ENCODE data around the gene C5orf34.
"Not testable (repeated sequence)": the region's sequence is repeated elsewhere in the genome, so short reads cannot be mapped to it uniquely, and the experiment has no call there.

The C5orf34 gene

DNA sequence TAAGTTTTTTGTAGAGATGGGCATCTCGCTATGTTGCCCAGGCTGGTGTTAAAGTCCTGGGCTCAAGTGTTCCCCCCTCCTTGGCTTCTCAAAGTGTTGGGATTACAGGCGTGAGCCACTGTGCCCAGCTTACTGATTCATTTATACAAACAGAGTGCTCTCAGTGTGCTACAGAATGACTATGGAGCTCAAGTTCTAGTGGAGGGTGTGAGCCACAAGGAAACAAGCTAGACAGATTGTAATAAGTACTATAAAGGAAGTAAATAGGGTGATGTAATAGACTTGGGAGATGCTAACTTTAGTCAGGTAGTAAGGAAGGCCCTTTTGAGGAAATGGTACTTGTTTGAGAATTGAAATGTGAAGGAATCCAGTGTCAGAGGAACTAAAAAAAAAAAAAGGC, 29.5 kb downstream of the C5orf34 start:
- Mint-ChIP-seq H3K4me1 (ENCODE audit: low read depth) (peaks cover 31% of the 10 kb centered on the region), H3K36me3 (ENCODE audit: low read depth) (peaks cover 9% of the 10 kb centered on the region), H3K27me3 (ENCODE audit: low read depth) (no peaks in the 10 kb centered on the region), H3K9me3 (no peaks in the 10 kb centered on the region), H3K27ac (peak overlapping the region; percentile 100), H3K4me3 (peak overlapping the region; percentile 4)

GRCh38 chr5:43484106-43484849, 30.7 kb downstream of the C5orf34 start:
- Mint-ChIP-seq H3K9me3 (no peaks in the 10 kb centered on the region), H3K36me3 (ENCODE audit: low read depth) (peaks cover 8% of the 10 kb centered on the region), H3K4me3 (peak overlapping the region; percentile 95), H3K4me1 (ENCODE audit: low read depth) (peaks cover 31% of the 10 kb centered on the region), H3K27ac (peak overlapping the region; percentile 100), H3K27me3 (ENCODE audit: low read depth) (no peaks in the 10 kb centered on the region)

DNA sequence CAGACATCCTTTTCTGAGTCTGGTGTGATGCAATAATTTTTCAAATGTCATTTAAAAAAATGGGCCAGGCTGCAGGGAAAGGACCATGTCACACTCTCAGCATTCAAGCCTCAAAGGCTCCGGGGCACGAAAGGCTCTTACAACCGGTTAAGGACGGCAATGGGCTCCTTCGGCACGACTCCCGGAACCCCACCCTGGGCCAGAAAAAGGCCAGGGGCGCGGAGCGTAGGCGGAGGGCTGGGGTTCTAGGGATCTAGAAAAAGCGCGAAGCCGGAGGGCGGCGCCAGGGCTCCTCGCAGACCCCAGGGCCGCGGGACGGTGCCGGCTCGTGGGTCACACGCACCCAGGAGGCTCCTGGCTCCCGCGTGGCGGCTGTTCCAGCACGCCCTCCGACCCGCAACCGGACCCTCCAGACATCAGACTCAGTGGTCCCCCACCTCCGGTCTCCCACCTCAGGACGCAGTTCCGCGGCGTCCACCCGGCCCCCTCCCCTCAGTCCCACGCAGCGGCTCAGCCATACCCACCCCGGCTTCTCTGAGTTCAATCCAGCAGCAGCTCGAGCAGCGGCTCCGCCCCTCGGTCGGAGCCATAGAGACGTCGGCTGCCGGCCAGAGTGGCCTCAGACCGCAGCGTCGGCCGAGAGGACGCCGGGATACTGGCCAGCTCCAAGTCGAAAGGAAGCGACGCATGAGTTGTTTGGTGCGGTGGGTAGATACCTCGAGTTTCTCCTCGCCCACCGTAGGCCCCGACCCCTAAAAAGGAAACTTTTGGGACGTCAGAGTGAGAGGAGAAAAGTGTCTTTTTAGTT, 31.4 kb downstream of the C5orf34 start, which contains the start of gene TMEM267:
Gene TMEM267, minus strand, starts transcription at position 568 of the 808 bp plus-strand sequence. CDS start 29,896 bp downstream, outside the sequence.
- Mint-ChIP-seq H3K4me3 (peak within 1 kb of the TSS; percentile 95), H3K27me3 (ENCODE audit: low read depth) (no peaks in the 10 kb centered on the region), H3K36me3 (ENCODE audit: low read depth) (peaks cover 7% of the 10 kb centered on the region), H3K9me3 (no peaks in the 10 kb centered on the region), H3K4me1 (ENCODE audit: low read depth) (peaks cover 31% of the 10 kb centered on the region), H3K27ac (peak within 1 kb of the TSS; percentile 100)

DNA sequence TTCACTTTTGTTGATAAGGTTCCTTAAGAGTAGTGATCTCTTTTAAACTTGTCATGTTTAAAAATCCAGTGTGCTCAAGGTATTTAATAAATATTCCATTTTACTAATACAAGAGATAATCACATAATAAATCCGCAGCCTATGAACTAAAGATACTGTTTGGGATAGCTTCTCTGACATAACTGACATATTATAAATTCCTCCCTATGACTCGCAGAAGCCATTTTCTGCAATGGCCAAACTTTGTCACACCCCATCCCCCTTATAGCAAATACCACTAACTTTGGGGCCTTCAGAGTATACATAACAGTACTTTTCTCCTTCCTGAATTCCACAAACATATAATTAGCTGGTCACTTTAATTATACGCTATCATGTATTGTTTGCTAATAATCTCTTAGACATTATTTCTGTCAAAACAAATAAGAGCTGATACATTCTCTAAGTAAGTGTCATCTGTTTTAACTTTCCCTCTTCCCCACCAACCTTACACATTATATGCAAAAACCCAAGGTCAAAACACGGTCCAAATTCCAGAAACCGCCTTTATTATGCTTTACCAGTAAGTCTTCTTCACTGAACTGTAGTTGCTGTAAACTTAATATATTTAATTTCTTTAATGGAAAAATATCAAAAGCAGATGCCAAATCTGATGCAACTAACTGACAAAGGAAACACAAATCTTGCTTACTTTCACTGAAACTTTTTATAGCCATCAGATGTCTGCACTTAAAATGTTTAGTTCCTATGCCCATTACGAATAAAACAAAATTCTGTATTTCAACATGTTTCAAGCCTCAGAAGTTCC, 32.3 kb downstream of the C5orf34 start:
- Mint-ChIP-seq H3K4me1 (ENCODE audit: low read depth) (peaks cover 31% of the 10 kb centered on the region), H3K36me3 (ENCODE audit: low read depth) (peaks cover 6% of the 10 kb centered on the region), H3K27me3 (ENCODE audit: low read depth) (no peaks in the 10 kb centered on the region), H3K27ac (peak overlapping the region; percentile 100), H3K4me3 (peak overlapping the region; percentile 95), H3K9me3 (no peaks in the 10 kb centered on the region)

- H3K4me1 Mint-ChIP-seq (ENCODE audit: low read depth), result peaks cover 1% of the 10 kb centered on the region
- H3K9me3 Mint-ChIP-seq, result peaks cover 50% of the 10 kb centered on the region
- no peak overlapping the region for H3K4me3 Mint-ChIP-seq
- H3K36me3 Mint-ChIP-seq (ENCODE audit: low read depth), result peaks cover 68% of the 10 kb centered on the region
- H3K27me3 Mint-ChIP-seq (ENCODE audit: low read depth), result no peaks in the 10 kb centered on the region
- H3K27ac Mint-ChIP-seq, result no peak overlapping the region
Observed at GRCh38 chr5:43469671-43470391, 45.1 kb downstream of the C5orf34 start.

DNA sequence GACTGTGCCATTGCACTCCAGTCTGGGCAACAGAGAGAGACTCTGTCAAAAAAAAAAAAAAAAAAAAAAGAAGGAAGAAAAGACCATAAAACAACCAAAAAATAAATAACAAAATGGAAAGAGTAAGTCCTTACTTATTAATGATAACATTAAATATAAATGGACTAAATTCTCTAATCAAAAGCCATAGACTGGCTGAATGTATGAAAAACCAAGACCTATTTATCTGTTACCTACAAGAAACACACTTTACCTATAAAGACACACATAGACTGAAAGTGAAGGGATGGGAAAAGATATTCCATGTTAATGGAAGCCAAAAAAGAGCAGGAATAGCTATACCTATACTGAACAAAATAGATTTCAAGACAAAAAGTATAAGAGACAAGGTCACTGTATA, 47.8 kb downstream of the C5orf34 start:
- no peaks in the 10 kb centered on the region for H3K4me1 Mint-ChIP-seq (ENCODE audit: low read depth)

DNA sequence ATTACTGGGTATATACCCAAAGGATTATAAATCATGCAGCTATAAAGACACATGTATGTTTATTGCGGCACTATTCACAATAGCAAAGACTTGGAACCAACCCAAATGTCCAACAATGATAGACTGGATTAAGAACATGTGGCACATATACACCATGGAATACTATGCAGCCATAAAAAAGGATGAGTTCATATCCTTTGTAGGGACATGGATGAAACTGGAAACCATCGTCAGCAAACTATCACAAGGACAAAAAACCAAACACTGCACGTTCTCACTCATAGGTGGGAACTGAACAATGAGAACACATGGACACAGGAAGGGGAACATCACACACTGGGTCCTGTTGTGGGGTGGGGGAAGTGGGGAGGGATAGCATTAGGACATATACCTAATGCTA, 49.5 kb downstream of the C5orf34 start:
- not testable (repeated sequence) for H3K27me3 Mint-ChIP-seq (ENCODE audit: low read depth); H3K27ac Mint-ChIP-seq; H3K4me1 Mint-ChIP-seq (ENCODE audit: low read depth); H3K4me3 Mint-ChIP-seq
- Mint-ChIP-seq H3K9me3 (peaks cover 30% of the 10 kb centered on the region), H3K36me3 (ENCODE audit: low read depth) (peaks cover 59% of the 10 kb centered on the region)

More for the DNA sequence above, 47.8 kb downstream of the C5orf34 start:
- H3K27me3 Mint-ChIP-seq (ENCODE audit: low read depth), result no peaks in the 10 kb centered on the region
- H3K9me3 Mint-ChIP-seq, result peaks cover 44% of the 10 kb centered on the region
- no peak overlapping the region for H3K27ac Mint-ChIP-seq
- no peak overlapping the region for H3K4me3 Mint-ChIP-seq
- H3K36me3 Mint-ChIP-seq (ENCODE audit: low read depth), result peaks cover 67% of the 10 kb centered on the region

GRCh38 chr5:43461066-43461465, 53.9 kb downstream of the C5orf34 start:
- H3K36me3 Mint-ChIP-seq (ENCODE audit: low read depth), result peaks cover 47% of the 10 kb centered on the region
- H3K4me1 Mint-ChIP-seq (ENCODE audit: low read depth), result no peaks in the 10 kb centered on the region
- no peaks in the 10 kb centered on the region for H3K27me3 Mint-ChIP-seq (ENCODE audit: low read depth)
- H3K4me3 Mint-ChIP-seq, result no peak overlapping the region
- H3K9me3 Mint-ChIP-seq, result peaks cover 23% of the 10 kb centered on the region
- no peak overlapping the region for H3K27ac Mint-ChIP-seq

- H3K27me3 Mint-ChIP-seq (ENCODE audit: low read depth), result no peaks in the 10 kb centered on the region
- H3K4me3 Mint-ChIP-seq, result no peak overlapping the region
- no peaks in the 10 kb centered on the region for H3K4me1 Mint-ChIP-seq (ENCODE audit: low read depth)
- H3K9me3 Mint-ChIP-seq, result peaks cover 20% of the 10 kb centered on the region
- H3K27ac Mint-ChIP-seq, result no peak overlapping the region
- H3K36me3 Mint-ChIP-seq (ENCODE audit: low read depth), result peaks cover 44% of the 10 kb centered on the region
Observed at GRCh38 chr5:43456556-43456955, 58.4 kb downstream of the C5orf34 start.

DNA sequence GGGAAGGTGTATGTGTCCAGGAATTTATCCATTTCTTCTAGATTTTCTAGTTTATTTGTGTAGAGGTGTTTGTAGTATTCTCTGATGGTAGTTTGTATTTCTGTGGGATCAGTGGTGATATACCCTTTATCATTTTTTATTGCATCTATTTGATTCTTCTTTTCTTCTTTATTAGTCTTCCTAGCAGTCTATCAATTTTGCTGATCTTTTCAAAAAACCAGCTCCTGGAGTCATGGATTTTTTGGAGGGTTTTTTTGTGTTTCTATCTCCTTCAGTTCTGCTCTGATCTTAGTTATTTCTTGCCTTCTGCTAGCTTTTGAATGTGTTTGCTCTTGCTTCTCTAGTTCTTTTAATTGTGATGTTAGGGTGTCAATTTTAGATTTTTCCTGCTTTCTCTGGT, 73.4 kb downstream of the C5orf34 start:
- H3K4me3 Mint-ChIP-seq; H3K4me1 Mint-ChIP-seq (ENCODE audit: low read depth); H3K27ac Mint-ChIP-seq; H3K27me3 Mint-ChIP-seq (ENCODE audit: low read depth): not testable (repeated sequence)
- Mint-ChIP-seq H3K9me3 (peaks cover 40% of the 10 kb centered on the region), H3K36me3 (ENCODE audit: low read depth) (peaks cover 26% of the 10 kb centered on the region)

- peaks cover 4% of the 10 kb centered on the region for H3K36me3 Mint-ChIP-seq (ENCODE audit: low read depth)
- H3K4me3 Mint-ChIP-seq, result no peak overlapping the region
- no peaks in the 10 kb centered on the region for H3K27me3 Mint-ChIP-seq (ENCODE audit: low read depth)
- no peak overlapping the region for H3K27ac Mint-ChIP-seq
- H3K9me3 Mint-ChIP-seq, result peaks cover 21% of the 10 kb centered on the region
- no peaks in the 10 kb centered on the region for H3K4me1 Mint-ChIP-seq (ENCODE audit: low read depth)
Observed at GRCh38 chr5:43437062-43437660, 77.8 kb downstream of the C5orf34 start.
